Measurements from ENCODE around the gene CLN6.

- TF ChIP-seq CTCF (IDR thresholded peaks at IDR 0.05) (no peak), POLR2A (IDR thresholded peaks at IDR 0.05) (no peak)
Observed at GRCh38 chr15:68264282-68264681, 34.8 kb upstream of the CLN6 start.
